Hematopoietic multipotent progenitor cell (in vitro differentiated cells): ENCODE results near the gene BMI1. TPM values are rescaled to one million over a fixed set of nuclear protein-coding genes. Genes with fewer than 3 reads are reported as not detected.

Experiments used
- DNase-seq, 3 donors: peaks; one replicate each; pipeline ENCODE4 v3.0.0-alpha.2; 2011 to 2015; ENCODE audit warnings: low read depth in 2 of 3, low spot score in 2 of 3
- small RNA-seq: library from RNA; depleted of rRNA; stranded (forward); fragments of <200 nt; gene quantifications from one replicate; pipeline ENCODE3, GENCODE V24; 2012
- total RNA-seq: library from RNA; depleted of rRNA; stranded (reverse); fragments of >200 nt; gene quantifications from one replicate; pipeline ENCODE4 v1.2.3, GENCODE V29; 2012

The BMI1 gene
- total RNA-seq, 1 donor: 53.3 TPM

- DNase-seq: peak in 1 of 3 donors; percentile 61
These were observed 44.3 kb downstream of the BMI1 start for GRCh38 chr10:22365233-22365632.

GRCh38 chr10:22365644-22366434 lies 44.9 kb downstream of the BMI1 start:
- DNase-seq: no peak

- DNase-seq: no peak
These were observed 45.5 kb downstream of the BMI1 start for GRCh38 chr10:22366435-22366703.

- DNase-seq: no peak
These were observed 45.9 kb downstream of the BMI1 start for GRCh38 chr10:22366771-22367170.

GRCh38 chr10:22367471-22367870 lies 46.6 kb downstream of the BMI1 start:
- no peak for DNase-seq

- no peak for DNase-seq
These were observed 47.5 kb downstream of the BMI1 start for GRCh38 chr10:22368402-22368801.

- DNase-seq: no peak
These were observed 48.1 kb downstream of the BMI1 start for GRCh38 chr10:22368981-22369380.

- DNase-seq: peak in 2 of 3 donors; percentile 19 to 28
These were observed 48.7 kb downstream of the BMI1 start for GRCh38 chr10:22369434-22370072.

- peak in 1 of 3 donors; percentile 40 for DNase-seq
These were observed 49.4 kb downstream of the BMI1 start for GRCh38 chr10:22370320-22370719.

GRCh38 chr10:22372298-22372697 lies 51.4 kb downstream of the BMI1 start:
- DNase-seq: no peak

- DNase-seq: no peak
These were observed 52.0 kb downstream of the BMI1 start for GRCh38 chr10:22372917-22373316.

- DNase-seq: peak in 2 of 3 donors; percentile 57 to 76
These were observed 53.7 kb downstream of the BMI1 start for GRCh38 chr10:22374489-22375126.

GRCh38 chr10:22379059-22379458 lies 58.2 kb downstream of the BMI1 start:
- no peak for DNase-seq

Small RNA genes lying within 50 kb of the gene (small RNA-seq; reads per million reads assigned to genes)
- gene AL158211.3: not detected

Other genes with a start within 250 kb of the BMI1 start
- not detected for gene EBLN1, start 103.1 kb upstream of the BMI1 start, total RNA-seq
- gene COMMD3, start 4.7 kb upstream of the BMI1 start, total RNA-seq: 19.7 TPM
- 3.2 TPM for gene SPAG6, start 24.4 kb downstream of the BMI1 start, total RNA-seq